ENCODE data around the gene ZIC2. TPM values are rescaled to one million over a fixed set of nuclear protein-coding genes. Genes with fewer than 3 reads are reported as not detected.

ZIC2 gene
- total and polyA plus RNA-seq, 10 donors: not detected

GRCh38 chr13:99980201-99980823 lies 1.3 kb upstream of the ZIC2 start:
- Histone ChIP-seq H3K4me1 (peaks cover 17 to 73% (median 59%) of the 10 kb centered on the region in 6 donors), H3K27me3 (replicated peaks in 1 of 7) (peaks cover 44 to 100% (median 99%) of the 10 kb centered on the region in 7 donors), H3K4me3 (peak overlapping the region; percentile 30 to 73 (median 48)), H3K27ac (no peak overlapping the region), H3K9me3 (peaks cover 0 to 51% (median 5%) of the 10 kb centered on the region in 8 donors), H3K36me3 (no peaks in the 10 kb centered on the region)
- 2 to 4% (median 3%) methylated on average over 21 to 76 of the region's 76 CpGs for WGBS, 5 donors
- peak; percentile 85 for DNase-seq
- intact Hi-C loops (cut with DNase I; ENCODE audit: low total_unique reads): no loop called here
- TF ChIP-seq CTCF (IDR thresholded peaks at IDR 0.05 in 8 of 11, conservative IDR thresholded peaks at IDR 0.05 in 3 of 11) (no peak), POLR2AphosphoS5 (IDR thresholded peaks at IDR 0.05) (peak in 1 of 3 donors; percentile 26), POLR2A (IDR thresholded peaks at IDR 0.05) (no peak)

GRCh38 chr13:99980824-99981734 lies 505 bp upstream of the ZIC2 start:
- intact Hi-C loops (cut with DNase I; ENCODE audit: low total_unique reads): no loop called here
- DNase-seq: peak; percentile 72
- Histone ChIP-seq H3K9me3 (peaks cover 0 to 44% (median 3%) of the 10 kb centered on the region in 8 donors), H3K4me3 (peak overlapping the region; percentile 30 to 73 (median 48)), H3K36me3 (no peaks in the 10 kb centered on the region), H3K27me3 (replicated peaks in 1 of 7) (peaks cover 43 to 100% (median 98%) of the 10 kb centered on the region in 7 donors), H3K4me1 (peaks cover 17 to 73% (median 59%) of the 10 kb centered on the region in 6 donors), H3K27ac (no peak overlapping the region)
- no peak for TF ChIP-seq POLR2AphosphoS5 (IDR thresholded peaks at IDR 0.05)
- no peak for TF ChIP-seq CTCF (IDR thresholded peaks at IDR 0.05 in 8 of 11, conservative IDR thresholded peaks at IDR 0.05 in 3 of 11)
- TF ChIP-seq POLR2A (IDR thresholded peaks at IDR 0.05): no peak
- WGBS, 5 donors: 1 to 4% (median 2%) methylated on average over 62 to 109 of the region's 110 CpGs

- peaks cover 47 to 100% (median 98%) of the 10 kb centered on the region in 7 donors for H3K27me3 ChIP-seq (replicated peaks in 1 of 7)
Observed at GRCh38 chr13:99982036-99982730, 599 bp downstream of the ZIC2 start.

More at GRCh38 chr13:99982036-99982730, 599 bp downstream of the ZIC2 start:
- Histone ChIP-seq H3K4me3 (peak overlapping the region in 7 of 8 donors; percentile 14 to 73 (median 49)), H3K4me1 (peaks cover 17 to 73% (median 59%) of the 10 kb centered on the region in 6 donors), H3K36me3 (no peaks in the 10 kb centered on the region), H3K9me3 (peaks cover 0 to 41% (median 3%) of the 10 kb centered on the region in 8 donors), H3K27ac (no peak overlapping the region)
- peak; percentile 80 for DNase-seq
- TF ChIP-seq POLR2AphosphoS5 (IDR thresholded peaks at IDR 0.05) (no peak), POLR2A (IDR thresholded peaks at IDR 0.05) (no peak), CTCF (IDR thresholded peaks at IDR 0.05 in 8 of 11, conservative IDR thresholded peaks at IDR 0.05 in 3 of 11) (no peak)
- 1 to 3% (median 2%) methylated on average over 20 to 98 of the region's 98 CpGs for WGBS, 5 donors
- intact Hi-C loops (cut with DNase I; ENCODE audit: low total_unique reads): no loop called here
